ENCODE measurements around the gene DUOXA1. TPM values are rescaled to one million over a fixed set of nuclear protein-coding genes. Genes with fewer than 3 reads are reported as not detected.
"Not testable (repeated sequence)": the region's sequence is repeated elsewhere in the genome, so short reads cannot be mapped to it uniquely, and the experiment has no call there.

The DUOXA1 gene
- polyA plus RNA-seq, 3 donors: 0.16 to 0.22 (median 0.21) TPM

DNA sequence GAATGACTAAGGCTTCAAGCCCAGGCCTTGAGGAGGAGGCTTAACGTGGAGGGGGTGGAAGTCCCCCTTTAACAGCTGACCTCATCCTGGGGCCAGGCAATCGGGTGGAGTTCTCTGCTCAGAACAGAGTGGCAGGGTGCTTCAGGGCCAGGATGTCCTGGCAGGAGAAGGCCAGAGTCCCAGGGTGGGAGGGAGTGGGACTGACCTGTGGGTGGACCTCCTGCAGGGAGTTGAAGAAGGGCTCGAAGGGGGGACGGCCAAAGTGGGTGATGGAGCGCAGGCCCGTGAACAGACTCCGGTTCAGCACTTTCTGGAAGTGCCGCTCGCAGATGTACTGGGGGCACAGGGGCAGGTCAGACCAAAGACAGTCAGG is 35.3 kb downstream of the DUOXA1 start:
- DNase-seq (ENCODE audit: low read depth in 3 of 3, low spot score in 2 of 3): no peak

DNA sequence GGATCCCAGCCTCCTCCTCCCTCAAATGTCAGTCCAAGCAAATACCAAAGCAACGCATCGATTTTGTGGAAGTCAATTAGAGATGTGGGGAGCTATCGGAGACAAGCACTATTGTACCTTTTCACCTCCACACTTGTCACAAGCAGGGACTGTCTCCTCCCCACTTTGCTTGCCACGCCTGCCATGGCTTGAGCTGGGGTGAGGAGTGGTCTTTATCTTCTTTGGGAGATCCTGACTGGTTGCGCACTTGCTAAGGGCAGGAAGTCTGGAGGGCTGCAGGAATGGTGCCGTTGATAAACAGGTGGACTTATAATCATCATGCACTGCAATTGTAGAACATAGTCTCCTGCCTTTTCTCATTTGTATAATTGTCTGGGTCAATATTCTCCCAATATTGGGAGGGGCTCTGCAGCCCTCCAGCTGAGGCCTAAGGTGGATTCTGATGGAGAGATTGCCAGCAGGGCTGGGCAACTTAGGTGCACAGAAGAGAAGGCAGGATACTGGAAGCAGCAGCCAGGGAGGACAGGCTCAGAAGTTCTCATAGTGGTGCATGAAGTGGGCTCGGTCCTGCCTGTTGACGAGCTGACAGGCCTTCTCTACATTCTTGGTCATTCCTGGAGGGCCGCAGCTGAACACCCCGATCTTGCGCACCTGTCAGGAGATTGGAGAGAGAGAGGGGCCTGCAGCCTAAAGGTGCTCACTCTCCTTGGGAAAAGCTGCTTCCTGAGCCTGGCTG is 35.9 kb downstream of the DUOXA1 start:
- no peak for DNase-seq (ENCODE audit: low read depth in 3 of 3, low spot score in 2 of 3)

DNA sequence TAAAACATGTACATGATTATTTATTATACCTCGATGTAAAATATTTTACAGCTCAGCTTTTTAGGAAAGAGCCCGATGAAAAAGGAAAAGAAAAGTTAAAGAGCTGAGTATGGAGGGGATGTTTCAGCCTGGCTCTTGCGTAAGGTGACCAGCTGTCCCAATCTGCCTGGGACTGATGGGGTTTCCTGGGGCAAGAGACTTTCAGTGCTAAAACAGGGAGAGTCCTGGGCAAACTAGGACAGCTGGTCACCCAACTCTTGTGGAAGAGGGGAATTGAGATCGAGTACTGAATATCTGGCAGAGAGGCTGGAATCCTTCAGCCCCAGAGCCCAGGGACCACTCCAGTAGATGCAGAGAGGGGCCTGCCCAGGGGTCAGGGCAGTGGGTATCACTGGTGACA is 36.7 kb downstream of the DUOXA1 start:
- no peak for DNase-seq (ENCODE audit: low read depth in 3 of 3, low spot score in 2 of 3)

DNA sequence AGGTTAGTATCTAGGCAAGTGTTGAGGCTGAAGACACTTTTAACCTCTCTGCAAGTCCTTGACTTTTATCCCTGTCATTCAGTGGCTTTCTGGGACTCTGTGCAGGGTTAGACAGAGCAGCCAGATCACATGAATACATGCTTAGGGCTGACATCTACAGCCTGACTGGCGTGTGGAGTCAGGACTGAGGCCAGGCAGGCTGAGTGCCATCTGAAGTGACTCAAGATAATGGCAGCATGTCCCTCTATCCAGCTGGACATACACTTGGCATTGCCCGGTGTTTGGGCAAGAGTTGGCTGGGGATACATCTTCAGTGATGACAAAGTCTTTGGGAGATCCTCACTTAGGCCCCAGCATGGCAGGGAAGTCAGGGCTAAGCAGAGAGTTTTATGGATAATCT is 38.1 kb downstream of the DUOXA1 start:
- DNase-seq (ENCODE audit: low read depth in 3 of 3, low spot score in 2 of 3): no peak

DNA sequence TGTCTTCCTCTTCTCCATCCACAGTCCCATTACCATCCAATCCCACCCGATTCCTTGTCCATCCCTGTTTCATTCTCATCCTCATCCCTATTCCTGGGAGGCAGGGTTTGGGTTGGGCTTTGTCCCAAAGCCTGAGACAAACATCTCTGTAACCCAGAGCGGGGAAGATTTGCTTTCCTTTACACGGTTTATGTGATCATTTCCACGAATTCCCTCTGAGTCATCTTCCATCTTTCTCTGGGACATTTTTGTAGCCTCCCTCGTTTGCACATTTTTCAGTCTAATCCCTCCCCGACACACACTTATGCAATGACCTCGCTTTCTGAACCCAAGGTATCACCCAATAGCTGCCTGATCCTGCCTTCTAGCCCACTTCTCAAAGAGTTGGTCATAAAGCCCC is 38.5 kb downstream of the DUOXA1 start:
- DNase-seq (ENCODE audit: low read depth in 3 of 3, low spot score in 2 of 3): no peak

DNA sequence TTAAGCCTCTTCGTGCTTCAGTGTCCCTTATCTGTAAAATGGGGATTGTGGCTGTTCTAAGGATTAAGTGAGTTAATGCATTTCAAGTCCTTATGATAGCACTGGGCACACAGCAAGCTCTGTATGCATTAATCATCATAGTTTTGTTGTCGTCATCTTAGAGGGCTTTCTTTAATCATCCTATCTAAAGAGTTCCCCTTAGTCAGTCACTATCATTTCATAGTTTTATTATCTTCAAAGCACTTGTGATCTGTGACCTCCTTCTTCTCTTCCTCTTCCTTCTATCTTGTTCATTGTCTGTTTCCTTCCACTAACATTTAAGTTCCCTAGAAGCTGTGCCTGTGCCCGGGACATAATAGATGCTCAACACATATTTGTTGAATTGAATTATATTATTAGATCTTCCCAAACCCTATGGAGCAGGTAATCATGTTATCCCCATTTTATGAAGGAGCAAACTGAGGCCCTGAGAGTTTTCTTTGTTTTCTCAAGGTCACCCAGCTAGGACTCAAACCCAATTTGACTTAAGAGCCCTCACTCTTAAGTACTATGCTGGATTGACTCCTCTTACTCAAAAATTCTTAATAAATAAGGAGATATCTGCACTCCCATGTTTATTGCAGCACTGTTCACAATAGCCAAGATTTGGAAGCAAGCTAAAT is 39.8 kb downstream of the DUOXA1 start:
- DNase-seq (ENCODE audit: low read depth in 3 of 3, low spot score in 2 of 3): no peak

DNA sequence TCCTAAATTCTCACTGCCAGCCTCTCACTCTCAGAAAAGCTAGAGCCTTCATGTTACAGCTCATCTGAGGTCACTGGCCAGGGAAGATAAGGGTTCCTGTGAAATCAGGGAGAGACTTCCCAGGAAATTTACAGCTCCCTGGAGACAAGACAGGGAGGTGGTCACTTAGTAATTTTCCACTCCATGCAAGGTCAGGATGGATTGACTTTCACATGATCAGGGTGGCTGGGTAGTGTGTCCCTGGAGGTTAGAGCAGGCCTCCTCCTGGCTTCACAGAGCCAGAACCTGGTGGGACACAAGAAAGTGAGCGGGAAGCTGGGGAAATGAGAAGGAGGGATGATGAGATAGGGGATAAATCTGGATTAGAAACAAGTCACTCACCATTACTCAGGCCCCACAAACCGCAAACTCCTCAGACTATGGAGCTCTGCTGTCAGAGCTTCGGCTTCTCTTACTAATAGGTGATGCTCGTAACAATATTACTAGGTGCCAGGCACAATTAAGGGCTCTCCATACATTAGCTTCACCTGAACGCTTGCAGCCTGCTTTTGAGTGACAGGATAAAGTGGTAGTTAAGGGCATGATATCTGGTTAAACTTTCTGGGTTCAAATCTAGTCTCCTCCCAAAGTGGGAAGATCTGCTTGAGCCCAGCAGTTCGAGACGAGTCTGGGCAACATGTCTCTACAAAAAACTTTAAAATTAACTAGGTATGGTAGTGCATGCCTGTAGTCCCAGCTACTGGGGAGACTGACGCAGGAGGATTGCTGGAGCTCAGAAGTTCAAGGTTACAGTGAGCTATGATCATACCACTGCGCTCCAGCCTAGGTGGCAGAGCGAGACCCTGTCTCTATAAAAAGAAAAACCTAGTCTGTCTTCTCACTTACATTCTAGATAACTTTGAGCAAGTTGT is 40.6 kb downstream of the DUOXA1 start:
- DNase-seq (ENCODE audit: low read depth in 3 of 3, low spot score in 2 of 3): no peak

DNA sequence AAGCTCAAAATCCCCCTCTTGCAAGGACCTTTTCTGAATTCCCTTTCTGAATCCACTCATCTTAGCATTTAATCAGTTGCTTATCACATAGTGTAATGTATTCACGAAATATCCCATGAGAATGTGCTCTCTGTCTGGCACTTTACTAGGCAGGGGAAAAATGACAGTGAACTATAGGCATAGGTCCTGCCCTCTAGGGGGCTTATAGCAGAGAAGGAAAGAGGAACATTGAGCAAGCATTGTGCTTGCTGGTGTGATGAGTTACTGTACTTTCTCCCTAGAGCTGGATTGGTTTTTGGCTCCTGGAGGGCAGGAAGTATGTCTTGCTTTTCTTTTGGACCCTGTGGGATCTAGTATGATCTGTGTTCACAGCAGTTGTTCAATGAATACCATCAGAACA is 42.2 kb downstream of the DUOXA1 start:
- no peak for DNase-seq (ENCODE audit: low read depth in 3 of 3, low spot score in 2 of 3)

DNA sequence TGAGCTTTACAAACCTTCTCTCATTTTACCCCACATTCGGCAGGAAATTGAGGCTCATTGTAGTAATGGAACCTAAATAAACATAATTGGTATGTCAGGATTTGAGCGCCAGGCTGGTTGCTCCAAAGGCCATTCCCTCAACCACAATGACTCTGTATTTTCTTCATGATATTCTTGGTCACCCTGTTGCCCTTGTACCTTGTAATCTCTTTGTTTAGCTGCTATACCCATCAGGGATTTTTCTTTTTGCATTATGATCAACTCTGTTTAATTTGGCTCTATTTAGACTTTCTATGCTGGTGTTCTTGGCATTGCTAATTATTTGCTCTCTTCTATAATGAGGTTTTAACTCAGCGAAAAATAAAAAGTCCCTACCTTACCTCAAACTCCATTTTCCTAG is 45.5 kb downstream of the DUOXA1 start:
- DNase-seq (ENCODE audit: low read depth in 3 of 3, low spot score in 2 of 3): no peak

DNA sequence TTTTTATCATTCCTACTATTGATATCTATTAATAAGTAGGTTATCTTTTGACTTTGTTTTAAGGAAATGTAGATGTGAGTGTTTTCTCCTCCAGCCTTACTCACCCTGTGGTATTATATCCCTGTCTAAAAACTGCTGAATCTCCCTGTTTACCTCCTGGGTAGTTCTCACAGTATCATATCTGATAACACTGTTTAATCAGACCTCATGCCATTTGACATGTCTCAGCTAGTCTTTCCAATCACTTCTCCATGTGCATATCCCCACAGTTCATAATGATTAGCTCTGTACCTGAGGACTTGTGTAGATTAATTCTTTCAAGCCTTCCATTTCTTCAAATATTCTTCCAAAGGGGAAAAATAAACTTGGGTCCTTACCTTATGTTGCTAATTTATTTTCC is 46.5 kb downstream of the DUOXA1 start:
- DNase-seq (ENCODE audit: low read depth in 3 of 3, low spot score in 2 of 3): no peak

DNA sequence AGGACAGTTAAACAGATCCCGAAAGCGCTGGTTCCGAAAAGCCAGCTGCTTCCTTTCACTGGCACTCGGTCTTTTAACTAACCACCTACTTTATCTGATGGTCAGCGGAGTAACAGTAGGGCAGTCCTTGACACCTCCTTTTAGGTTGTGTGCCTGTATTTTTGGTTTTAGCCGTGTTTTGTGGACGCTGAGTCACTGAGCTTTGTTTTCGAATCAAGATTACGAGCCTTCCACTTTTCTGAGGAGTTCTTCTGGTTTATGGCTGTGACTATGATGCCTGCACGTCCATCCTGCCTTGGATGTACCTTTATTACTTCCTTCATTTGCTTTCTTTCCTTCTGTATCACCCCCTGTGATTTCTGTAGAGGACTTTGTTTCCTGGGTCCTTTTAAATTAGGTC is 47.3 kb downstream of the DUOXA1 start:
- not testable (repeated sequence) for DNase-seq (ENCODE audit: low read depth in 3 of 3, low spot score in 2 of 3)

DNA sequence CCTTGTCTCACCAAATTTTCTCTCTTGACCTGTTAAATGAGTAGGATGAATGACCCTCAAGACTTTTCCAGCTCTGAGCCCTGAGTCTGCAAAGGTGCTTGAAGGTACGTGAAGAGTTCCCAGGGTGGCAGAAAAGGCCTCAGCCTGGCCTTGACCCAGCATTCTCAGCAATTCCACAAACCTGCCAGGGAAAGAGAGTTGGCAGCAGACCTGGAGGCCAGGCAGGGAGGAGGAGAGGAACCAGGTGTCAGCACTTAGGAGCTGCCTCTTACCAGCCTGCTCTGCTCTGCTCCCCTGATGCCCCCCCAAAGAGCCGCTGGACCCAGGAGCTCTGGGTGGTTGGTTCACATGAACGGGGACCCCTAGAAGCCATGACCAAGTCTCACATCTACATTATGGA is 49.1 kb downstream of the DUOXA1 start:
- DNase-seq (ENCODE audit: low read depth in 3 of 3, low spot score in 2 of 3): not testable (repeated sequence)

DNA sequence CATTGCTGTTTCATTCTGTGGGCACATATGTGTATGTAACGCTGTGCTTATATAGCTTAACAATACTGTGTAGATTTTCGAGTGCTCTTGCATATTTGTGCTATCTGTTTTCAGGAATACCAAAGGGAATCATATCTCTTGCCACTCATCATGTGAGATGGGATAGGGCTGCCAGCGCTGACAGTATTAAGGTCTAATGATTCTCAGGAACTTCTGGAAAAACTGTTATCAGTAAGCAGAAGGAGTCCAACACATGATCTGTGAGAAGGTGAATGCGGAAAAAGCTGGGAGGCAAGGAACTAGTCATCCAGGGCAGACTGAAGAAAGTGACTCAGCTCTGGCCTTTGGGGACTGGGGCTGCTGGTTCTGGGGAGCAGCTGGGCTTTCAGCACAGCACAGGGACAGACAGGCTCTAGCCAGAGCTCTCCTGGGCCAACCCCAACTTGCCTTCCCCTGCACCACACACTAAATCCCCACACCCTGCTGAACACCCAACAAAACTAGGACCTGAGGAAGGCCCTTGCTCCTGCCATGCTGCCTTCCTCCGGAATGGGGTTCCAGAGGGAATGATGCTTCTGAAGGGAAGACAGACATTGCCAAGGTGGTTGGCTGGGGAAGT is 49.9 kb downstream of the DUOXA1 start:
- not testable (repeated sequence) for DNase-seq (ENCODE audit: low read depth in 3 of 3, low spot score in 2 of 3)

DNA sequence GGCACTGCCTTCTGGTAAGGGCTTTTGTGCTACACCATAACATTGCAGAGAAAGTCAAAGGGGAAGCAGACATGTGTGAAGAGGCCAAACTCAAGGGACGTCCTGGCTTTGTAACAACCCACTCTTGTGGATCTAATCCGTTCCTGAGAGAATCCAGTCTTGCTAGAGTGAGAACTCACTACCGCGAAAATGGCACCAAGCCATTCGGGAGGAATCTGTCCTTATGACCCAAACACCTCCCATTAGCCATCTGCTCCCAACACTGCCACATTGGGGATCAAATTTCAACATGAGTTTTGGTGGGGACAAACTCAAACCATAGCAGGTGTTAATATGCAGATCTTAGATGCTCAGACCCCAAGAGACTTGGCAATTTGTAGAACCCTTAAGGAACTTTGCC is 50.5 kb downstream of the DUOXA1 start:
- not testable (repeated sequence) for DNase-seq (ENCODE audit: low read depth in 3 of 3, low spot score in 2 of 3)

DNA sequence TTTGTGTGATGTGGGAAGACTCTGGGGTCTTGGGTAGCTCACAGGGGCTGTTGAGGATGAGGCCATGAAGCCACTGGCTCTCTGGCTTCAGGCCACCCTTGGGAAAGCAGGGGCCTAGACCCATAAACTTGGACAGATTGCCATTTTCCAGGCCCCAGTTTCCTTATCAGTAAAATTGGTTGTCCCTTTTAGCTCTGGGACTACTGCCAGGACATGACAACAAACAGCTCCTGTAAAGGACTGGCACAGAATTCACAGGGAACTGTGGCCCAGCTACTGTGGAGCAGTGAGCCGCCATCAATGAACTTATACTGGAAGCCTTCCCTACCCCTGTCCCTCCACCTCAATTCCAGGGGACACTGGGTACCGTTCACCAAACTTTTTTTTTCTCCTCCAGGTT is 52.3 kb downstream of the DUOXA1 start:
- DNase-seq (ENCODE audit: low read depth in 3 of 3, low spot score in 2 of 3): not testable (repeated sequence)

DNA sequence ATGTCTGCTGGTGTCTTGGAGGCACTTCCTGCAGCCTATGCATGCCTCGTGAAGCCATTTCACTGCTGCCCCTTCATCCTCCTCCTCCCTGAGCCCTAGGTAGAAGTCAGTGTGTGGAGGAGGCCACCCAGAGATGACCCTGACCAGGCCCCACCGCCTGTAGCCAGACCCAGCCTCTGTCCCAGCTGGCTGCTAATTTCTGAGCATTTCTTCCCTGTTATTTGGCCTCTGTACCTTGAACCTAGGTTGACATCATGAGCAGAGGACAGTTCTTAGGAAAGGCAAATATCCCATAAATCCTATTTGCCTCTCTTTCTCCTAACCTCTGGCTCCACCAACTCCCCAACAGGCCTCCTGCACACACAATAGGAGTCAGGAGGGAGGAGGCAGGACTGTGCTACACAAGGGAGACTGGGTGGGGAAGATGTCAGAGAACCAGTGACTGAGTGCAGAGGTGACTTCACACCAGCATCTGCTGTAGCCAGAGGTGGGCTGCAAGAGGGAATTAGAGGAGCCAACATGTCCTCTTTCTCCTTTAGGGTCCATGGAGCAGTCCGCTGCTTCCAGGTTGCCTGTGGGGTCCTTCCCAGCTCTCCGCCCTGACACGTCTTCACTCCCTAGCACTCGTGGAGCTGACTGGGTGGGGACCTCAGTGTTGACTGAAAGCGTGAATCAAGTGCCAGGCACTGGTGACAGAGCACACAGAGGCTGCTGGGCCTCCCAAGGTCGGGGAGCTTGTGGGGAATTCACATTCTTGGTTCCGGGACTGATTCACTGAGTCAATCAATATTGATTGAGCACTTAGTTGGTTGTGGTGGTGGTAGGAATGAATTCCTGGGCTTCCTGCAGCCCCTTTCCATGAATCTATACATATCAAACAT is 54.0 kb downstream of the DUOXA1 start:
- DNase-seq (ENCODE audit: low read depth in 3 of 3, low spot score in 2 of 3): not testable (repeated sequence)

DNA sequence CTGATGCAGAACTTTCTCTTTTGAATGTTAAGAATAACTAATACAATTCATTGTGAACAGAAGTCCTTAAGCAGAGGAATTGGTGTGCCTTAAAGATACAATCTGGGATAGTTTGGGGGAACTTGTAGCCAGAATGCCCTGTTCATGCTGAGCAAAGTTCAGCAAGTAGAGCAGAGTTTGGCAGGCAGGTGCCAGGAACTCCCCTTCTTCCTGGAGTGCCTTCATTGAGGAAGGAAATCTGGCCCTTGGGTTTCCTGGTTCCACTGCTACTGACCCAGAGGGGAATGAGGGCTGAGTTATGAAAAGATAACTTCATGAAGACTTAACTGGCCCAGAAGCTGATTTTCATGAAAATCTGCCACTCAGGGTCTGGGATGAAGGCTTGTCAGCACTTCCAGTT is 56.1 kb downstream of the DUOXA1 start:
- DNase-seq (ENCODE audit: low read depth in 3 of 3, low spot score in 2 of 3): not testable (repeated sequence)

DNA sequence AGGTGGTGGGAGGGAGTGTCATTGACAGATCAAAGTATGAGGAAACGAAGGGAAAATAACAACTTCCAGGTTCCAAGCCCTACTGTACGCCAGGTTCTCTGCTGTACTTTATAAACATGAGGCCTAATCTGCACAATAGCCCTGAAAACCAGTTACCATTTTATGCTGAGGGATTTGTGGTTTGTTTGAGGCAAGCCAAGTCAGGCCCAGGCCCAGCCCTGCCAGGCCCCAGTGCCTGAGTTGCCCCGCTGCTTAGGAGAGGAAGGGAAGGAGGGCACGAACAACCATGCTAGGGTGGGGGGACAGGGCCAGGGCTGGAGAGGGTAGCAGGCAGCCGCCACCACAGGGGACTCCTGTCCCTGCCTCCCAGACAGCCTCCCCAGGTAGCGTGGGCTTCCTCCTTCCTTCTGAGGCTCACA is 59.7 kb downstream of the DUOXA1 start:
- DNase-seq (ENCODE audit: low read depth in 3 of 3, low spot score in 2 of 3): not testable (repeated sequence)
